AG09309 (cell line): Measurements from ENCODE around the gene THOP1.

Experiments
- DNase-seq: peaks from one replicate; pipeline ENCODE4 v3.0.0-alpha.2; 2010; ENCODE audit warnings: low read depth
- H3K4me3 ChIP-seq: 2 replicates; pipeline ENCODE4 v1.5.1; 2011; ENCODE audit warnings: mild to moderate bottlenecking, low read depth, low read length, moderate library complexity; ENCODE audit not compliant: control insufficient read depth
- CTCF ChIP-seq: IDR thresholded peaks from 2 replicates; pipeline ENCODE4 v1.5.1; 2011; ENCODE audit warnings: mild to moderate bottlenecking, low read depth, low read length, inconsistent platforms; ENCODE audit not compliant: insufficient read depth, control insufficient read depth; ENCODE audit errors: missing control alignments

THOP1 gene

GRCh38 chr19:2761876-2762782 is 23.2 kb upstream of the THOP1 start:
- TF ChIP-seq CTCF: no peak
- no peak for DNase-seq
- H3K4me3 ChIP-seq: no peak overlapping the region

- TF ChIP-seq CTCF: no peak
- H3K4me3 ChIP-seq: no peak overlapping the region
- no peak for DNase-seq
Measured at GRCh38 chr19:2762783-2763496, 22.4 kb upstream of the THOP1 start.

- no peak overlapping the region for H3K4me3 ChIP-seq
- no peak for TF ChIP-seq CTCF
- DNase-seq: no peak
Measured at GRCh38 chr19:2763687-2764086, 21.6 kb upstream of the THOP1 start.

- no peak for DNase-seq
- no peak for TF ChIP-seq CTCF
- no peak overlapping the region for H3K4me3 ChIP-seq
Measured at GRCh38 chr19:2764945-2765344, 20.4 kb upstream of the THOP1 start.

- DNase-seq: no peak
- H3K4me3 ChIP-seq: no peak overlapping the region
- TF ChIP-seq CTCF: no peak
Measured at GRCh38 chr19:2765376-2765775, 19.9 kb upstream of the THOP1 start.

- no peak for TF ChIP-seq CTCF
- no peak overlapping the region for H3K4me3 ChIP-seq
- DNase-seq: no peak
Measured at GRCh38 chr19:2766594-2767372, 18.5 kb upstream of the THOP1 start.
